H1 (cell line): ENCODE results near the gene MRPS25. TPM values are rescaled to one million over a fixed set of nuclear protein-coding genes. Genes with fewer than 3 reads are reported as not detected.

Experiments used
- CEBPB ChIP-seq: IDR thresholded peaks from 2 replicates; pipeline ENCODE4 v1.6.1; 2012; ENCODE audit warnings: low read depth, low read length
- E2F6 ChIP-seq: IDR thresholded peaks from 2 replicates; pipeline ENCODE4 v1.6.1; 2012; ENCODE audit warnings: inconsistent platforms
- EGR1 ChIP-seq: IDR thresholded peaks from 2 replicates; pipeline ENCODE4 v1.6.1; 2011; ENCODE audit warnings: low read depth, low read length, borderline replicate concordance
- KDM4A ChIP-seq: IDR thresholded peaks from one replicate; pipeline ENCODE4 v1.7.1; 2012; ENCODE audit warnings: low read depth, mild to moderate bottlenecking, moderate library complexity, low read length, inconsistent platforms; ENCODE audit not compliant: severe bottlenecking
- SUZ12 ChIP-seq: fragments of 200-600 bp; sonication (generic); IDR thresholded peaks from 2 replicates; pipeline ENCODE4 v1.6.1; 2012; ENCODE audit warnings: mild to moderate bottlenecking, inconsistent platforms, low read length, moderate library complexity, mixed read lengths
- TAF7 ChIP-seq: optimal IDR thresholded peaks from 2 replicates; pipeline ENCODE3; 2011; ENCODE audit warnings: low read depth, mild to moderate bottlenecking, inconsistent platforms, low read length, moderate library complexity, borderline replicate concordance
- polyA plus RNA-seq, 7 experiments: library from polyadenylated mRNA; depleted of rRNA in 3 of 7; stranded (reverse) in 5 of 7; unstranded in 2 of 7; fragments of >200 nt in 5 of 7; fragments of 200-250 nt in 2 of 7; gene quantifications; 1 replicate in 5 of 7; 2 replicates in 1 of 7; 4 replicates in 1 of 7; pipeline versions ENCODE4 v1.2.1 to v1.2.3, GENCODE V29; 2011 to 2013; ENCODE audit warnings: missing spikeins in 2 of 7, mixed read lengths in 2 of 7
- total RNA-seq: library from RNA; stranded (reverse); fragmentation: NEBNext Ultra II Directional; extraction: Animal tissue kit (Norgen Biotek cat#: 25700); gene quantifications from 2 replicates; pipeline ENCODE4 v1.2.1, GENCODE V29; 2021
- TF ChIP-seq, protein P1 (sequence below): fragments of 300-600 bp; sonication (generic); IDR thresholded peaks from 2 replicates; pipeline ENCODE4 v1.7.1; 2012; ENCODE audit warnings: low read length, moderate library complexity, mild to moderate bottlenecking, inconsistent platforms; ENCODE audit not compliant: insufficient replicate concordance
- TF ChIP-seq, protein P2 (sequence below): IDR thresholded peaks from 2 replicates; pipeline ENCODE4 v1.6.1; 2012; ENCODE audit warnings: low read length, inconsistent platforms

Gene MRPS25
- total and polyA plus RNA-seq, 2 of the 8 experiments (the other 6 are each of a cell fraction or from before 2014, with no cell fraction given): 23.0 to 56.5 TPM

GRCh38 chr3:15086263-15086662 lies 21.1 kb upstream of the MRPS25 start (continued):
- TF ChIP-seq, protein P1, sequence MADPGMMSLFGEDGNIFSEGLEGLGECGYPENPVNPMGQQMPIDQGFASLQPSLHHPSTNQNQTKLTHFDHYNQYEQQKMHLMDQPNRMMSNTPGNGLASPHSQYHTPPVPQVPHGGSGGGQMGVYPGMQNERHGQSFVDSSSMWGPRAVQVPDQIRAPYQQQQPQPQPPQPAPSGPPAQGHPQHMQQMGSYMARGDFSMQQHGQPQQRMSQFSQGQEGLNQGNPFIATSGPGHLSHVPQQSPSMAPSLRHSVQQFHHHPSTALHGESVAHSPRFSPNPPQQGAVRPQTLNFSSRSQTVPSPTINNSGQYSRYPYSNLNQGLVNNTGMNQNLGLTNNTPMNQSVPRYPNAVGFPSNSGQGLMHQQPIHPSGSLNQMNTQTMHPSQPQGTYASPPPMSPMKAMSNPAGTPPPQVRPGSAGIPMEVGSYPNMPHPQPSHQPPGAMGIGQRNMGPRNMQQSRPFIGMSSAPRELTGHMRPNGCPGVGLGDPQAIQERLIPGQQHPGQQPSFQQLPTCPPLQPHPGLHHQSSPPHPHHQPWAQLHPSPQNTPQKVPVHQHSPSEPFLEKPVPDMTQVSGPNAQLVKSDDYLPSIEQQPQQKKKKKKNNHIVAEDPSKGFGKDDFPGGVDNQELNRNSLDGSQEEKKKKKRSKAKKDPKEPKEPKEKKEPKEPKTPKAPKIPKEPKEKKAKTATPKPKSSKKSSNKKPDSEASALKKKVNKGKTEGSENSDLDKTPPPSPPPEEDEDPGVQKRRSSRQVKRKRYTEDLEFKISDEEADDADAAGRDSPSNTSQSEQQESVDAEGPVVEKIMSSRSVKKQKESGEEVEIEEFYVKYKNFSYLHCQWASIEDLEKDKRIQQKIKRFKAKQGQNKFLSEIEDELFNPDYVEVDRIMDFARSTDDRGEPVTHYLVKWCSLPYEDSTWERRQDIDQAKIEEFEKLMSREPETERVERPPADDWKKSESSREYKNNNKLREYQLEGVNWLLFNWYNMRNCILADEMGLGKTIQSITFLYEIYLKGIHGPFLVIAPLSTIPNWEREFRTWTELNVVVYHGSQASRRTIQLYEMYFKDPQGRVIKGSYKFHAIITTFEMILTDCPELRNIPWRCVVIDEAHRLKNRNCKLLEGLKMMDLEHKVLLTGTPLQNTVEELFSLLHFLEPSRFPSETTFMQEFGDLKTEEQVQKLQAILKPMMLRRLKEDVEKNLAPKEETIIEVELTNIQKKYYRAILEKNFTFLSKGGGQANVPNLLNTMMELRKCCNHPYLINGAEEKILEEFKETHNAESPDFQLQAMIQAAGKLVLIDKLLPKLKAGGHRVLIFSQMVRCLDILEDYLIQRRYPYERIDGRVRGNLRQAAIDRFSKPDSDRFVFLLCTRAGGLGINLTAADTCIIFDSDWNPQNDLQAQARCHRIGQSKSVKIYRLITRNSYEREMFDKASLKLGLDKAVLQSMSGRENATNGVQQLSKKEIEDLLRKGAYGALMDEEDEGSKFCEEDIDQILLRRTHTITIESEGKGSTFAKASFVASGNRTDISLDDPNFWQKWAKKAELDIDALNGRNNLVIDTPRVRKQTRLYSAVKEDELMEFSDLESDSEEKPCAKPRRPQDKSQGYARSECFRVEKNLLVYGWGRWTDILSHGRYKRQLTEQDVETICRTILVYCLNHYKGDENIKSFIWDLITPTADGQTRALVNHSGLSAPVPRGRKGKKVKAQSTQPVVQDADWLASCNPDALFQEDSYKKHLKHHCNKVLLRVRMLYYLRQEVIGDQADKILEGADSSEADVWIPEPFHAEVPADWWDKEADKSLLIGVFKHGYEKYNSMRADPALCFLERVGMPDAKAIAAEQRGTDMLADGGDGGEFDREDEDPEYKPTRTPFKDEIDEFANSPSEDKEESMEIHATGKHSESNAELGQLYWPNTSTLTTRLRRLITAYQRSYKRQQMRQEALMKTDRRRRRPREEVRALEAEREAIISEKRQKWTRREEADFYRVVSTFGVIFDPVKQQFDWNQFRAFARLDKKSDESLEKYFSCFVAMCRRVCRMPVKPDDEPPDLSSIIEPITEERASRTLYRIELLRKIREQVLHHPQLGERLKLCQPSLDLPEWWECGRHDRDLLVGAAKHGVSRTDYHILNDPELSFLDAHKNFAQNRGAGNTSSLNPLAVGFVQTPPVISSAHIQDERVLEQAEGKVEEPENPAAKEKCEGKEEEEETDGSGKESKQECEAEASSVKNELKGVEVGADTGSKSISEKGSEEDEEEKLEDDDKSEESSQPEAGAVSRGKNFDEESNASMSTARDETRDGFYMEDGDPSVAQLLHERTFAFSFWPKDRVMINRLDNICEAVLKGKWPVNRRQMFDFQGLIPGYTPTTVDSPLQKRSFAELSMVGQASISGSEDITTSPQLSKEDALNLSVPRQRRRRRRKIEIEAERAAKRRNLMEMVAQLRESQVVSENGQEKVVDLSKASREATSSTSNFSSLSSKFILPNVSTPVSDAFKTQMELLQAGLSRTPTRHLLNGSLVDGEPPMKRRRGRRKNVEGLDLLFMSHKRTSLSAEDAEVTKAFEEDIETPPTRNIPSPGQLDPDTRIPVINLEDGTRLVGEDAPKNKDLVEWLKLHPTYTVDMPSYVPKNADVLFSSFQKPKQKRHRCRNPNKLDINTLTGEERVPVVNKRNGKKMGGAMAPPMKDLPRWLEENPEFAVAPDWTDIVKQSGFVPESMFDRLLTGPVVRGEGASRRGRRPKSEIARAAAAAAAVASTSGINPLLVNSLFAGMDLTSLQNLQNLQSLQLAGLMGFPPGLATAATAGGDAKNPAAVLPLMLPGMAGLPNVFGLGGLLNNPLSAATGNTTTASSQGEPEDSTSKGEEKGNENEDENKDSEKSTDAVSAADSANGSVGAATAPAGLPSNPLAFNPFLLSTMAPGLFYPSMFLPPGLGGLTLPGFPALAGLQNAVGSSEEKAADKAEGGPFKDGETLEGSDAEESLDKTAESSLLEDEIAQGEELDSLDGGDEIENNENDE: no peak
- TF ChIP-seq SUZ12 (no peak), E2F6 (no peak), CEBPB (no peak), TAF7 (no peak), KDM4A (no peak), EGR1 (no peak)
- TF ChIP-seq, protein P2, sequence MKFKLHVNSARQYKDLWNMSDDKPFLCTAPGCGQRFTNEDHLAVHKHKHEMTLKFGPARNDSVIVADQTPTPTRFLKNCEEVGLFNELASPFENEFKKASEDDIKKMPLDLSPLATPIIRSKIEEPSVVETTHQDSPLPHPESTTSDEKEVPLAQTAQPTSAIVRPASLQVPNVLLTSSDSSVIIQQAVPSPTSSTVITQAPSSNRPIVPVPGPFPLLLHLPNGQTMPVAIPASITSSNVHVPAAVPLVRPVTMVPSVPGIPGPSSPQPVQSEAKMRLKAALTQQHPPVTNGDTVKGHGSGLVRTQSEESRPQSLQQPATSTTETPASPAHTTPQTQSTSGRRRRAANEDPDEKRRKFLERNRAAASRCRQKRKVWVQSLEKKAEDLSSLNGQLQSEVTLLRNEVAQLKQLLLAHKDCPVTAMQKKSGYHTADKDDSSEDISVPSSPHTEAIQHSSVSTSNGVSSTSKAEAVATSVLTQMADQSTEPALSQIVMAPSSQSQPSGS: no peak
